ENCODE results near the gene NLRP10.

The NLRP10 gene

DNA sequence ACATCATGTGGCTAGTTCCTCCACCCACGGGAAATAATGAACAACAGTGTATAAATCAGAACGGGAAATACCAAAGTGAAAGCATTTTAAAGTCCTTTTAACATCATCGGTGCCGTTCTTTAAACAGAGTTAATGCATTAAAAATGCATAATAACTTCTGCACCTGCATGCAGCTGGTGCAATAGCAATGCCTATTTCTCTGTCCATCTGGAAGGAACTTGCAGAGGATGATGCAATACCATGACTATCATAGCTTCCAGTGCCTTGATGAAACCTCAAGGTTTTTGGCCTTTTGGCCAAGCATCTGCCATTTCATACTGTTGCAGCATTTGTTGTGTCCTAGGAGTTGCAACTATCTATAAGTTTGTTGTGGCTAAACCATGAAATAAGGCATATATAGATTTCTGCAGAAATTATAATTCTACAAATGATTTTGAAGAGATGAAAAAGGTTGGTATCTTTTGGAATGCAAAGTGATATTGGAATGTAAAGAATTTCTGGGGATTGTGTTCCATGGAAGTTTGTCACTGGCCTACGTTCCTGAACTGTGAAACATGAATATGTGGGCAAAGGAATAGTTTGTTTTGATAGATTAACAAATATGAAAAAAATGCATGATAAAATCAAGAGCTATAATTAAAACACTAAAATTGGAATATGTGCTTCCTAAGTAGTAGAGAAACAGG lies 12.1 kb upstream of the NLRP10 start:
- Histone ChIP-seq H3K4me1 (no peaks in the 10 kb centered on the region), H3K4me3 (ENCODE audit: low read depth, low read length) (no peak overlapping the region), H3K36me3 (ENCODE audit: control insufficient read depth, insufficient read depth, low read length) (no peaks in the 10 kb centered on the region), H3K9me3 (ENCODE audit: control insufficient read depth, low read length) (no peaks in the 10 kb centered on the region), H3K79me2 (no peaks in the 10 kb centered on the region), H3K4me2 (ENCODE audit: low read length) (no peak overlapping the region), H3K27me3 (ENCODE audit: control insufficient read depth, insufficient read depth, low read length) (no peaks in the 10 kb centered on the region), H3K9ac (no peak overlapping the region), H3K27ac (no peak overlapping the region), H2AFZ (no peak overlapping the region)
- no peak for TF ChIP-seq CTCF (IDR thresholded peaks at IDR 0.05)

DNA sequence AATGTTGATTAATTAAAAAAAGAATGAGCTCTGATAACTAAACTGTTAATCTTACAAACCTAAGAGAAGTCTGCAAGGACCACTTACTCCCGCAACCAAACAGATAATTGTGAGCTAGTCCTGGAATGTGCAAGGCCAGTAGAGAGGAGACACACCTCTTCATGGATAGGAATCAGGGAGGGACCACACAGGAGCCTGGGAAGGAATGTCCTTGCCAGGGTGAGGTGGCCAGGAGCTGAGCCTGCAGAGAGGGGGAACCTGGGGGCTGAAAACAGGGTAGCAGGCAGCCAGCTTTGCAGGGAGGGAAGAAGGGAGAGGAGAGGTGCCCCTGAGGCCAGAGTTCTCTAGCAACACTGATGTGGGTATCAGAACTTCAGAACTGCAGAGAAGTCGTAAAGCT lies 9.4 kb upstream of the NLRP10 start:
- Histone ChIP-seq H3K79me2 (no peaks in the 10 kb centered on the region), H3K4me2 (ENCODE audit: low read length) (no peak overlapping the region), H2AFZ (no peak overlapping the region), H3K27me3 (ENCODE audit: control insufficient read depth, insufficient read depth, low read length) (no peaks in the 10 kb centered on the region), H3K36me3 (ENCODE audit: control insufficient read depth, insufficient read depth, low read length) (no peaks in the 10 kb centered on the region), H3K9me3 (ENCODE audit: control insufficient read depth, low read length) (no peaks in the 10 kb centered on the region), H3K9ac (no peak overlapping the region), H3K27ac (no peak overlapping the region), H3K4me3 (ENCODE audit: low read depth, low read length) (no peak overlapping the region), H3K4me1 (no peaks in the 10 kb centered on the region)
- TF ChIP-seq CTCF (IDR thresholded peaks at IDR 0.05) = no peak

GRCh38 chr11:7973011-7973410 lies 7.8 kb upstream of the NLRP10 start:
- H3K27me3 ChIP-seq (ENCODE audit: control insufficient read depth, insufficient read depth, low read length) = no peaks in the 10 kb centered on the region

DNA sequence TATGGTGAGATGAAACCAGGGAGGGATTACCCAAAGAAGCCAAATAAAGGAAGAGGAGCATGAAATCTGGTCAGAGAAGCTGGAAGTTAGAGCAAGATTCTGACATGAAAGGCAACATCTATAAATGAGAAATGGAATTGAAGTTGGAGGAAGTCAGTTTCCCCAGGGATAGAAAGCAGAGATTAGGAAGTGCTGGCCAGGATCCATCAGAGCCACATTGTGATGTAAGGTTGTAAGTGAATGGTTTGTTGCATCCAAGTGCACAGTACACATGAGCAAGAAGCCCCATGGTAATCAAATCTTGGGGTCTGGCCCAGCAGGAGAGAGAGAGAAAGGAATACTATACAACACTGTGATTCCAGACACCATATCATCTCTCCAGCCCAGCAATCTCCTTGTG lies 6.6 kb upstream of the NLRP10 start:
- no peak overlapping the region for H3K4me3 ChIP-seq (ENCODE audit: low read depth, low read length)
- no peak overlapping the region for H2AFZ ChIP-seq
- no peaks in the 10 kb centered on the region for H3K36me3 ChIP-seq (ENCODE audit: control insufficient read depth, insufficient read depth, low read length)
- no peak overlapping the region for H3K27ac ChIP-seq
- TF ChIP-seq CTCF (IDR thresholded peaks at IDR 0.05) = no peak
- no peaks in the 10 kb centered on the region for H3K9me3 ChIP-seq (ENCODE audit: control insufficient read depth, low read length)
- no peaks in the 10 kb centered on the region for H3K4me1 ChIP-seq
- H3K9ac ChIP-seq = no peak overlapping the region
- H3K79me2 ChIP-seq = no peaks in the 10 kb centered on the region
- no peak overlapping the region for H3K4me2 ChIP-seq (ENCODE audit: low read length)
- no peaks in the 10 kb centered on the region for H3K27me3 ChIP-seq (ENCODE audit: control insufficient read depth, insufficient read depth, low read length)

More at GRCh38 chr11:7973011-7973410, 7.8 kb upstream of the NLRP10 start:
- Histone ChIP-seq H2AFZ (no peak overlapping the region), H3K4me3 (ENCODE audit: low read depth, low read length) (no peak overlapping the region), H3K79me2 (no peaks in the 10 kb centered on the region), H3K9ac (no peak overlapping the region), H3K36me3 (ENCODE audit: control insufficient read depth, insufficient read depth, low read length) (no peaks in the 10 kb centered on the region), H3K4me2 (ENCODE audit: low read length) (no peak overlapping the region), H3K27ac (no peak overlapping the region), H3K4me1 (no peaks in the 10 kb centered on the region), H3K9me3 (ENCODE audit: control insufficient read depth, low read length) (no peaks in the 10 kb centered on the region)
- TF ChIP-seq CTCF (IDR thresholded peaks at IDR 0.05) = no peak

All from parathyroid adenoma (tissue), 2 donors.